ENCODE data around the gene SFRP4. TPM values are rescaled to one million over a fixed set of nuclear protein-coding genes. Genes with fewer than 3 reads are reported as not detected.

Gene SFRP4
- total RNA-seq, 1 experiment from 2014 or later, result not detected

GRCh38 chr7:37945336-37945735 is 28.7 kb upstream of the SFRP4 start:
- H3K4me1 ChIP-seq (ENCODE audit: insufficient read depth, low read length), result no peaks in the 10 kb centered on the region
- no peak overlapping the region for H2BK120ac ChIP-seq (ENCODE audit: low read depth, low read length, poor library complexity, severe bottlenecking)
- TF ChIP-seq, protein P1, sequence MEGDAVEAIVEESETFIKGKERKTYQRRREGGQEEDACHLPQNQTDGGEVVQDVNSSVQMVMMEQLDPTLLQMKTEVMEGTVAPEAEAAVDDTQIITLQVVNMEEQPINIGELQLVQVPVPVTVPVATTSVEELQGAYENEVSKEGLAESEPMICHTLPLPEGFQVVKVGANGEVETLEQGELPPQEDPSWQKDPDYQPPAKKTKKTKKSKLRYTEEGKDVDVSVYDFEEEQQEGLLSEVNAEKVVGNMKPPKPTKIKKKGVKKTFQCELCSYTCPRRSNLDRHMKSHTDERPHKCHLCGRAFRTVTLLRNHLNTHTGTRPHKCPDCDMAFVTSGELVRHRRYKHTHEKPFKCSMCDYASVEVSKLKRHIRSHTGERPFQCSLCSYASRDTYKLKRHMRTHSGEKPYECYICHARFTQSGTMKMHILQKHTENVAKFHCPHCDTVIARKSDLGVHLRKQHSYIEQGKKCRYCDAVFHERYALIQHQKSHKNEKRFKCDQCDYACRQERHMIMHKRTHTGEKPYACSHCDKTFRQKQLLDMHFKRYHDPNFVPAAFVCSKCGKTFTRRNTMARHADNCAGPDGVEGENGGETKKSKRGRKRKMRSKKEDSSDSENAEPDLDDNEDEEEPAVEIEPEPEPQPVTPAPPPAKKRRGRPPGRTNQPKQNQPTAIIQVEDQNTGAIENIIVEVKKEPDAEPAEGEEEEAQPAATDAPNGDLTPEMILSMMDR (conservative IDR thresholded peaks at IDR 0.05), result no peak
- H3K56ac ChIP-seq (ENCODE audit: insufficient read length, low read depth, low read length), result no peak overlapping the region
- H2BK20ac ChIP-seq (ENCODE audit: low read depth, low read length, poor library complexity, severe bottlenecking), result no peak overlapping the region
- H4K20me1 ChIP-seq (ENCODE audit: control insufficient read depth, insufficient read depth, insufficient read length), result no peaks in the 10 kb centered on the region
- no peak overlapping the region for H2BK12ac ChIP-seq (ENCODE audit: insufficient read length, low read depth, low read length)
- Mint-ChIP-seq H3K4me3 (no peak overlapping the region), H3K27ac (no peak overlapping the region), H3K36me3 (ENCODE audit: insufficient read depth in 1 of 3, low read depth in 3 of 3) (no peaks in the 10 kb centered on the region), H3K27me3 (ENCODE audit: low read depth) (no peaks in the 10 kb centered on the region), H3K4me1 (peaks cover 13 to 14% of the 10 kb centered on the region in 2 experiments), H3K9me3 (no peaks in the 10 kb centered on the region)
- no peak overlapping the region for H4K5ac ChIP-seq (ENCODE audit: insufficient read length, low read depth, low read length)
- no peaks in the 10 kb centered on the region for H3K79me2 ChIP-seq (ENCODE audit: insufficient read depth, low read length)
- no peak overlapping the region for H2BK5ac ChIP-seq (ENCODE audit: insufficient read length, low read length)
- no CpG with 5 or more reads among the region's 4 CpGs for WGBS (ENCODE audit: extremely low coverage, insufficient read length, low lambda C conversion rate)
- no peak overlapping the region for H2BK15ac ChIP-seq (ENCODE audit: low read depth, low read length)
- no peak overlapping the region for H3K9ac ChIP-seq (ENCODE audit: extremely low read depth, insufficient read length, low read length)
- H4K91ac ChIP-seq (ENCODE audit: insufficient read length, low read depth, low read length), result no peak overlapping the region
- no peak overlapping the region for H2AK5ac ChIP-seq (ENCODE audit: insufficient read length, low read length)
- H3K18ac ChIP-seq (ENCODE audit: insufficient read length, low read depth, low read length), result no peak overlapping the region
- H3K27me3 ChIP-seq (ENCODE audit: insufficient read depth, low read length), result no peaks in the 10 kb centered on the region
- no peaks in the 10 kb centered on the region for H3K23me2 ChIP-seq (ENCODE audit: insufficient read length, low read depth, low read length, poor library complexity, severe bottlenecking)
- DNase-seq, result no peak
- H3K4ac ChIP-seq (ENCODE audit: low read depth, low read length), result no peak overlapping the region
- no peak overlapping the region for H4K8ac ChIP-seq (replicated peaks; ENCODE audit: insufficient read length, low read depth, low read length)
- H3K23ac ChIP-seq (ENCODE audit: insufficient read length, low read depth, low read length), result no peak overlapping the region
- no peak overlapping the region for H3T11ph ChIP-seq (ENCODE audit: low read length)
- no peak overlapping the region for H3K14ac ChIP-seq (ENCODE audit: insufficient read depth, low read length)
- no peak overlapping the region for H3K27ac ChIP-seq (ENCODE audit: insufficient read length, low read depth, low read length)
- no peak overlapping the region for H3K4me2 ChIP-seq (ENCODE audit: insufficient read depth, insufficient read length, low read length)
- no peaks in the 10 kb centered on the region for H3K79me1 ChIP-seq (ENCODE audit: insufficient read depth, low read depth, low read length, poor library complexity, severe bottlenecking)
- no peak overlapping the region for H2AFZ ChIP-seq (ENCODE audit: low read length)
- H3K9me3 ChIP-seq (ENCODE audit: control insufficient read depth, low read depth, low read length), result no peaks in the 10 kb centered on the region
